Tibial nerve (tissue), 4 donors: Measurements from ENCODE around the gene RPL5.

ENCODE experiments used
- EP300 ChIP-seq, 2 donors: sonication (generic); formaldehyde crosslinking; IDR thresholded peaks; one replicate each; pipeline ENCODE4 v1.6.1; 2017; ENCODE audit warnings: antibody characterized with exemption in 2 of 2, mild to moderate bottlenecking in 1 of 2
- POLR2A ChIP-seq, 2 donors: fragments of 450-650 bp; IDR thresholded peaks; one replicate each; pipeline ENCODE4 v1.6.1; 2017; ENCODE audit warnings: antibody characterized with exemption in 2 of 2, mild to moderate bottlenecking in 2 of 2, moderate library complexity in 2 of 2
- TF ChIP-seq, protein P1 (sequence below), 5 experiments: fragments of 200-600 bp in 3 of 5; fragments of 450-650 bp in 2 of 5; sonication (generic) in 3 of 5; IDR thresholded peaks; one replicate each; pipeline ENCODE4 v1.5.1; 2016 to 2019; ENCODE audit warnings: antibody characterized with exemption in 5 of 5, mild to moderate bottlenecking in 3 of 5, moderate library complexity in 2 of 5

DNA sequence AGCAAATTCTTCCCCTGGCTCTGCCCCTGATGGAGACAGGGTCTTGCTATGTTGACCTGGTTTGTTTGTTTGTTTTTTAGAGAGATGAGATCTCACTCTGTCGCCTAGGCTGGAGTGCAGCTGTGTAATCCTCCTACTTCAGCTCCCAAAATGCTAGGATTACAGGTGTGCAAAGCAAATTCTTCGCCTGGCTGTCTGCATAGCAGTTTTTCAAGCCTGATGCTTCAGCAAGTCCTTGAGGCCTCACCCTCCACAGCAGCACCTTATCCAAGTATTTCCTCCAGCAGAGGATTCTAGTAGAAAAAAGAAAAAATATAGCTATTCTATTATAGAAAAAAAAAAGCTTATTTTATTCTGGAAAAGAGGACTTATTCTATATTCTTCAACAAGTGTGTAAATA lies 15.1 kb upstream of the RPL5 start:
- TF ChIP-seq, protein P1, sequence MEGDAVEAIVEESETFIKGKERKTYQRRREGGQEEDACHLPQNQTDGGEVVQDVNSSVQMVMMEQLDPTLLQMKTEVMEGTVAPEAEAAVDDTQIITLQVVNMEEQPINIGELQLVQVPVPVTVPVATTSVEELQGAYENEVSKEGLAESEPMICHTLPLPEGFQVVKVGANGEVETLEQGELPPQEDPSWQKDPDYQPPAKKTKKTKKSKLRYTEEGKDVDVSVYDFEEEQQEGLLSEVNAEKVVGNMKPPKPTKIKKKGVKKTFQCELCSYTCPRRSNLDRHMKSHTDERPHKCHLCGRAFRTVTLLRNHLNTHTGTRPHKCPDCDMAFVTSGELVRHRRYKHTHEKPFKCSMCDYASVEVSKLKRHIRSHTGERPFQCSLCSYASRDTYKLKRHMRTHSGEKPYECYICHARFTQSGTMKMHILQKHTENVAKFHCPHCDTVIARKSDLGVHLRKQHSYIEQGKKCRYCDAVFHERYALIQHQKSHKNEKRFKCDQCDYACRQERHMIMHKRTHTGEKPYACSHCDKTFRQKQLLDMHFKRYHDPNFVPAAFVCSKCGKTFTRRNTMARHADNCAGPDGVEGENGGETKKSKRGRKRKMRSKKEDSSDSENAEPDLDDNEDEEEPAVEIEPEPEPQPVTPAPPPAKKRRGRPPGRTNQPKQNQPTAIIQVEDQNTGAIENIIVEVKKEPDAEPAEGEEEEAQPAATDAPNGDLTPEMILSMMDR (IDR thresholded peaks at IDR 0.05) = no peak
- TF ChIP-seq EP300 (IDR thresholded peaks at IDR 0.05) (no peak), POLR2A (IDR thresholded peaks at IDR 0.05) (no peak)
